GM19099 (cell line): ENCODE data around the gene SWI5.

ENCODE experiments used
- POLR2A ChIP-seq: IDR thresholded peaks from 3 replicates; pipeline ENCODE4 v1.6.1; 2011; ENCODE audit warnings: low read depth; ENCODE audit not compliant: insufficient read length; ENCODE audit errors: extremely low read depth

The SWI5 gene

GRCh38 chr9:128259156-128259555, 16.9 kb upstream of the SWI5 start:
- no peak for TF ChIP-seq POLR2A

- no peak for TF ChIP-seq POLR2A
Measured at GRCh38 chr9:128260340-128260739, 15.7 kb upstream of the SWI5 start.

GRCh38 chr9:128262687-128263086, 13.4 kb upstream of the SWI5 start:
- no peak for TF ChIP-seq POLR2A

GRCh38 chr9:128265348-128265847, 10.7 kb upstream of the SWI5 start:
- TF ChIP-seq POLR2A, result no peak

GRCh38 chr9:128266868-128267590, 9.0 kb upstream of the SWI5 start:
- TF ChIP-seq POLR2A, result no peak

- TF ChIP-seq POLR2A, result no peak
Measured at GRCh38 chr9:128271112-128271511, 5.0 kb upstream of the SWI5 start.

GRCh38 chr9:128271512-128271911, 4.6 kb upstream of the SWI5 start:
- no peak for TF ChIP-seq POLR2A

GRCh38 chr9:128274245-128274644, 1.8 kb upstream of the SWI5 start:
- TF ChIP-seq POLR2A, result no peak

- TF ChIP-seq POLR2A, result peak; percentile 33
Measured at GRCh38 chr9:128275198-128276007, 673 bp upstream of the SWI5 start, which contains the start of gene GOLGA2. GOLGA2 (minus strand) TSS chr9:128276007; CDS start chr9:128275976, 31 bp downstream.

GRCh38 chr9:128276574-128277270, 646 bp downstream of the SWI5 start:
- TF ChIP-seq POLR2A, result no peak

GRCh38 chr9:128280084-128280622, 4.1 kb downstream of the SWI5 start:
- TF ChIP-seq POLR2A, result no peak

- no peak for TF ChIP-seq POLR2A
Measured at GRCh38 chr9:128282500-128282899, 6.4 kb downstream of the SWI5 start.

- TF ChIP-seq POLR2A, result no peak
Measured at GRCh38 chr9:128285033-128285784, 9.1 kb downstream of the SWI5 start.

- no peak for TF ChIP-seq POLR2A
Measured at GRCh38 chr9:128286440-128286839, 10.4 kb downstream of the SWI5 start.

GRCh38 chr9:128288273-128289004, 12.4 kb downstream of the SWI5 start:
- TF ChIP-seq POLR2A, result no peak
